GM18861 (cell line): ENCODE results near the gene IGHMBP2.
"Not testable (repeated sequence)": the region's sequence is repeated elsewhere in the genome, so short reads cannot be mapped to it uniquely, and the experiment has no call there.

Source experiments
- ATAC-seq: cut with Tn5 transposase; IDR thresholded peaks from one replicate; pipeline ENCODE4 v1.9.1; 2021; ENCODE audit not compliant: unreplicated experiment

Gene IGHMBP2

DNA sequence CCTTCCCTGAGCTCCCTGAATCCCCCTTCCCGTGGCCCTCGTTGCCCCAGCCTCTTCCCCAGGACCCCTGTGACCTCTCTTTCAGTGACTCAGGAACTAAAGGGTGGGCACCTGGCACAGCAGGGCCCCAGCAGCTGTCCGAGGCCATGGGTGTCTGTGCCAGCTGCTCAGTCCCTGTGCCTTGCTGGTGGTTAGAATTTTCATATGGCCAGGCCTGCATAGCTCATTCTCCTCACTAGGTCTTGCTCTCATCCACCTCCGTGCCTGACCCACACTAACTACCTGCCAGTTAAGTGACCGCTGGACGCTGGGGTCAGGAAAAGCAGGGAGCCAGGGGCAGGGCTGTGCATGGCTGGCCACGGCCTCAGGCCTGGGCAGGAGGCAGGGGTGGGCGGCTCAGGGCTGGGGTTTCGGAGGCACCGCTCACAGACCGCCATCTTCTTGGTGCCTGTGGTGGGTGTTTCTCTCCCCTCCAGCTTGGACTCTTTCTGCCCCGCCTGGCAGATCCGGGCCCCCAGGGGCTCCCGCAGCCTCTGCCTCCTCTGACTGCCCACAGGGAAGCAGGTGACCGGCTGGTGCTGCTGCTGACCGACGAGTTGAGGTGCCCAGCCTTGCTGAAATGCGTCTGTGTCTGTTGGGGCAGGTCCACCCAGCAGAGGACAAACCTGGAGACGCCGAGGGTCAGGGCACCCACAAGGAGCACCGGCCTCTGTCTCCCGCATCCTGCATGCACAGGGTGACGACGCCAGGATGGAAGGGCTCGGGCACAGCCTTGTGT is 56.8 kb downstream of the IGHMBP2 start:
- no peak for ATAC-seq

DNA sequence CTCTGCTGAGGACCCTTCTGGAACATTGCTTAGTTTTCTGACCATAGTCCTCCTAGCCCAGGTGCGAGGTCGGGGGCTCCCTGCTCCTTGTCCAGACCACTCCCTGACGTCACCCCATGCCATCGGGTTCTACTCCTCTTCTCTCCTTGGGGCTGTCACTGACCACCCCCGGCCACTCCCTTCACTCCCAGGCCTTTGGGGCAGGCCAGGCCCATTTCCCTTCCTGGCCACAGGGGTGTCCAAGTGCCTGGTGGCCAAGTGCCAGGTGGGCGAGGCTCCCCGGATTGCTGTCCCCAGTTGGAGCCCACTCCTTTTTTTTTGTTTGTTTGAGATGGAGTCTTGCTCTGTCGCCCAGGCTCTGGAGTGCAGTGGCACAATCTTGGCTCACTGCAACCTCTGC is 57.6 kb downstream of the IGHMBP2 start:
- ATAC-seq: no peak

DNA sequence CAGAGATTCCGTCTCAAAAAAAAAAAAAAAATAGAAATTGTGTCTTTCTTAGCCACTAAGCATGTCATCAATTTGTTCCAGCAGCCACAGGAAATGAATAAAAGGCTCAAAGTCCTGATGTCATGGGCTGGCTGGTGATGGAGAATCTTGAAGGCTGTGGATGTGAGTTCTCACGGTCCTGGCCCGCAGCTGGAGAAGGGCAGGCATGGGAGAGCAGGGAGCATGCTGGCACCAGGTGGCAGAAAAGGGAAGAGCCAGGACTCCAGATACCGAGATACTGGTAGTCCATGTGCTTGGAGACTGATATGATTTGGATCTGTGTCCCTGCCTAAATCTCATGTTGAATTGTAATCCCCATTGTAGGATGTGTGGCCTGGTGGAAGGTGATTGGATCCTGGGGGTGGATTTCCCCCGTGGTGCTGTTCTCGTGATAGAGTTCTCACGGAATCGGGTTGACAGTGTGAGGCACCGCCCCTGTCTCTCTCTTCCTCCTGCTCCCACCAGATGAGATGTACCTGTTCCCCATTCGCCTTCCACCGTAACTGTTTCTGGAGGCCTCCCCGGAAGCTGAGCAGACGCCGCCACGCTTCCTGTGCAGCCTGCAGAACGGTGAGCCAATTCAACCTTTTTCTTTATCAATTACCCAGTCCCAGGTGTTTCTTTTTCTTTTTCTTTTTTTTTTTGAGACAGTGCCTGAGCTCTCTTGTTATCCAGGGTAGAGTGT is 59.0 kb downstream of the IGHMBP2 start:
- no peak for ATAC-seq

DNA sequence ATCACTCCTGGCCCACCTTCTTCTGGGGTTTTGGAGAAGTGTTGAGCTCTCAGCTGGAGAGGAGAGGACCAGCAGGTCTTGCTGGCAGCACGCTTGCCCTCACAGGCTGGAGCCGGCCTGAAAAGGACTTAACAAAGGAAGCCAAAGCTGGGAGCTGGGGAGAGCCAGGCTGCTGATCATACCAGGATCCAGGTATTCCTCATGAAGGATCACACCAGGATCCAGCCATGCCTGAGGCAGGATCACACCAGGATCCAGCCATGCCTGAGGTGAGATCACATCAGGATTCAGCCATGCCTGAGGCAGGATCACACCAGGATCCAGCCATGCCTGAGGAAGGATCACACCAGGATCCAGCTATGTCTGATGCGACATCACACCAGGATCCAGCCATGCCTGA is 60.1 kb downstream of the IGHMBP2 start:
- no peak for ATAC-seq

DNA sequence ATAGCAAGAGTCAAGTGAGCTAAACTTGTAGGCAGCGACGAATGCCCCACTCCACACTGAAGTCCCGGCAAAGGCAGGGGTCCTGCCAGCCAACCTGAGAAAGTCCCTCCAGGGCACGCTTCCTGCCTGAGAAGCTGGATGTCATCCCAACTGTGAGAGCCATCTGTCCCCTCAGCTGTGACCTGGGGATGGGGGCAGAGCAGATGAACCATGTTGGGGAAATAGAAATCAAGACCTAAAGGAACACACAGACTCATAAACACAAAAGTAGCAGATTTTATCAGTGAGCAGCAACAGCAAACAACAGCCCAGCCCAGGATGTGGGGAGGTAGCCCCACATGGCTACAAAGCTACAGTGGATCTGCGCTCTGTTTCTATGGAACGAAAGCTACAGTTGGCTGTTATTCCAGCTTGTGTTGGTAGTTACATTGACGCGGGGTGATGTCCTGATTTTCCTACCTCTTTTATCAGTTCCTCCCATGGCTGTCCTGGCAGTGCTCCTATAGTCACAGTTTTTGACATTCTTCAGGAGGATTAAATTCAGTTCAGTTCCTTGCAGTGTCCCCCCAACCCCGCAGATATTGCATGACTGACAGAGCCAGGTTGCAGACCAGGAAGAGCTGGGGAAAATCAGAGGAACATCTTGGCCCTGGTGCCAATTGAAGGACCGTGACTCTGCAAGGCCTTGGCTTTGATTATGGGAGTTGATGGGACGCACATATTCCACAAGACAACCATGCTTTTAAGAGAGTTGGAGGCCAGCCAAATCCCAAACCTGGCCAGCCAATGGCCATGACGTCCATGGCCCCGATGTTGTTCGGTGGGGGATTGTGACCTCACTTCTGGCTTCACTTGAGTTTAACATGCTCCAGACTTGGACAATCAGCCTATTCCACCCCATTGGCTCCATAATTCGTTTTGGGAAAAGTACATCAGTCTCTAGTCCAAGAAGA is 62.5 kb downstream of the IGHMBP2 start:
- no peak for ATAC-seq

DNA sequence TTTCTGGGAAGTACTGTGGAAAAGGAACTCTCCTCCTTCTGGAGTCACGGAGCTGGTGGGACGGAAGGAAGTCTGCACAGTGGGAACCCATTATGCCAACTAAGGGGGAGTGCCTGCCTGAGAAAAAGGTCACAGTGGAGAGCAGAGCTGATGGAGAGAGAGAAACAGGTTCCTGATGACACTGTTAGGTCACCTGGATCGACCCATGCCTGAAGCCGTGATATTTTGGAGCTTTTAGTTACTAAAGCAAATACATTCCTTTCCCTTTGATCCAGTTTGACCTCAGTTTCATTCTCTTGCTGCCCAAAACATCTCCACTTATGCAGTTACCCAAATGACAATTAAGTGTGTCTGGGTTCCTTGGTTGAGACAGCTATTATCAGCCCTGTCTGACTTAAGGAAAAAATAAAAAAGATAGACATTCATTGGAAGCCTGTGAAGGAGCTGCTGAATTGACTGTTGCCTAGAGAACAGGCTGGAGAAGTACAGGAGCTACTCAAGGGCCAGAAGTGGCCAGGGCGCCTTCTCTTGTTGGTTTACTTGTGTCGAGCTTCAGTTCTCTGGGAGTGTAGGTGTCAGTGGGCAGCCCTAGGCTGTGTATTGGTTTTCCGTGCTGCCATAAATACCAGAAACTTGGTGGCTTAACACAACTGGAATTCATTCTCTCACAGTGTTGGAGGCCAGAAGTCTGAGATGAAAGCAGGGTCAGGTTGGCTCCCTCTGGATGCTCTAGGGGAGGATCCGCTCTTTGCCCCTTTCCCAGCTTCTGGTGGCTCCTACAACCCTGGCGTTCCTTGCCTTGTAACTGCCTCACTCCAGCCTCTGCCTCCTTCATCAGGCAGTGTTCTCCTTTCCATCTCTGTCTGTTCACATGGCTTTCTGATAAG is 63.4 kb downstream of the IGHMBP2 start:
- ATAC-seq: no peak

DNA sequence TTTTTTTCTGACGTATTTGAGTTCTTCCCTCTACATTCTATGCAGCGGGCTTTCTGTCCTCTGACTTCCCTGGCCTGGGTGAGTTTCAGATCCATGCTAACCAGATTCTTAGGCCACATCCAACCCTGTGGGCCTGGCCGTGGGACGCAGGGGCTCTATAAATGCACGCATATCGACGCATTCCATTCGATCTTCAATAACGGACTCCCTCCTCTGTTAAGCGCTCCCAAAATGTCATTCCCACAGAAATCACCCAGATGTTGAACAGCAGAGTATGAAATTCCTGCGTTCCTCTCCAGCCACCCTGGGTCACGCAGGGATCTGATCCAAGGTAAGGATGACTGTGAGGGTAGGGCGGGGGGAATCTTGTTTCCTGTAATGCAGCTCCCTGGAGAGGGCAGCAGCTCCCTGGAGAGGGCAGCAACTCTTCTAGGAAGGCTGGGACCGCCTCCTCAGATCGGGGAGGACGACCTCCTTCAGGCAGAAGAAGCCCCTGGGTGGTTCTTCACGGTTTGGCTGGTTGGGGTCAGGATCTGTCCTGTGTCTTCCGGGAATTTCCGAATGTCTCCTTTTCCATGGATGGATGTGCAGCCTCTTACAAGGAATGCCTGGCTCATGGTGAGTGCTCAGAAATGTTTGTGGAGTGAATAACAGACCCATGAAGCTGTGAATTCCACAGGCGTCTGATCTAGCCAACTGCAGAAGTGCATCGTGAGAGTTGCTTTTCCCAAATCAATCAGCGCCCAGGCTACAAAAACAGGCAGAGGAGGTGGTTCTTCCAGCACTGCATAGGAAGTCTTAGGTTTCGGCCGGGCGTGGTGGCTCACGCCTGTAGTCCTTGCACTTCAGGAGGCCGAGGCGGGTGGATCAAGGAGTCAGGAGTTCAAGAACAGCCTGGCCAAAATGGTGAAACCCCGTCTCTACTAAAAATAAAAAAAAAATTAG is 64.9 kb downstream of the IGHMBP2 start:
- no peak for ATAC-seq

DNA sequence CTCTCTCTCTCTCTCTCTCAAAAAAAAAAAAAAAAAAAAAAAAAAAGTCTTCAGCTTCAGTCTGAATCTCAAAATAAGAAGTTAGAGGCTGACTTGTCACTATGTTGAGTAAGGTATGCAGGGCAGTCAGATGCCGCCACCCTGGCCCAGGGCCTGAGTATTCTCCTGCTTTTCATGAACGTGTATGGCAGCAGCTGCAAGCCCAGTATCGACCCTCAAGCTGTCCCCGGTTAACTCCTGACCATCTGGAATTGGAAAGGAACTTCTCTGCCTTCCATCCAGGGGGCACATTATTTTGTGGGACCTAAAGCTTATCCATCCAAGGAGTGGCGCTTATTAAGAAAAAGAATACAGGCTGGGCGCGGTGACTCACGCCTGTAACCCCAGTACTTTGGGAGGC is 65.7 kb downstream of the IGHMBP2 start:
- no peak for ATAC-seq

DNA sequence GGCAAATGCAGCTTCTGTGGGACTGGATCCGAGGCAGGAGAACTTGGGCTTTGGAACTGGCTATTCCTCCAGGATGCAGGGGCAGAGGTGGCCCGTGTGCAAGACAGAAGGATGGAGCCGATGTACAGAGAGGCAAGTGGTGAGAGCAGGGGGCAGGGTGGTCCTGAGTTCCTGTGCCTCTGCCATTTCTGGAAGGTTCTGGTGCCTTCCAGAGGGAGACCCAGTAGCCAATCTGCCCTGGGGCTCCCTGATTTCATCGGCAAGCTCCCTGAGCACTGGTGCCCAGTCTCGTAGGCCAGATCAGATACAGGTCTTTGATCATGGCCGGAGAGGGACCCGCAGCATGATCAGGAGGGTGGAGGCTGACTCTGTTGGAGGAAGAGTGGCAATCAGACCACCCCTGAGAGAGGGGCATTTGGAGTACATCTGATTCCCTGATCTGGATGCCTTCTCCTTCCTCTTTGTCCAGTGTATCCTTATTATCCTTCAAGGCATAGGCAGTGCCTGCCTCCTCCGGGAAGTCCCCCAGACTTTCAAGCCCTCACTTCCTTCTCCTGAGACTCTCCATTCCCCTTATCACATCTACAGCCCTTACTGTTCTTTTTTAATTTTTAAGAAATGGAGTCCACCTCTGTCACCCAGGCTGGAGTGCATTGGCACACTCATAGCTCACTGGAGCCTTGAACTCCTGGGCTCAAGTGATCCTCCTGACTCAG is 67.4 kb downstream of the IGHMBP2 start:
- no peak for ATAC-seq

DNA sequence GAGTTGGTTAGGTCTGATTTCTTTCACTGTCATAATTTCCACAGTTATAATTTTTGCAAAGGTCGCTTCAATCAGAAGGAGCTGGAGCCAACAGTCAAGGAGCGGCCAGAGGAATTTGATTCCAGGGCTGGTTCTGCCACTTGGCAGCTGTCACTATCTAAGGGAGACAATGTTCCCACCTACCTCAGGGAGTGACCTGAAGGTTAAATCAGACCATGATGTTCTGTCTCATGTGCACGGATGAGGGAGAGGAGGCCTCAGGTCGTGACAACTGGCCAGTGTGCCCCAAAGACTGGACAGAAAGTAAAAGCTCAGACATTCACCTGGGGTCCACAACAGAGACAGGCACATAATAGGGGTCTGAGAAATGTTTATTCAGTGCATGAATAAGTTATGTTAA is 69.5 kb downstream of the IGHMBP2 start:
- ATAC-seq: no peak

DNA sequence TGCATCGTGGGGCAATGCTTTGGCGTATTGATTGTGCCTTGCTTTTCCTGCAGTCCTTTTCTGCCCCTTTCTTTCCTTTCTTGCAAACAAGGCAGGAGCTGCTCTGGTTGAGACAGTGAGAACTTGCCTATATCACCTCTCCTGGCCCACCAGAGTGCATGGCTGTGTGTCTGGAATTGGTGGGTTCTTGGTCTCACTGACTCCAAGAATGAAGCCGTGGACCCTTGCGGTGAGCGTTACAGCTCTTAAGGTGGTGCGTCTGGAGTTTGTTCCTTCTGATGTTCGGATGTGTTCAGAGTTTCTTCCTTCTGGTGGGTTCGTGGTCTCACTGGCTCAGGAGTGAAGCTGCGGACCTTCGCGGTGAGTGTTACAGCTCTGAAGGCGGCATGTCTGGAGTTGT is 70.0 kb downstream of the IGHMBP2 start:
- ATAC-seq: not testable (repeated sequence)

DNA sequence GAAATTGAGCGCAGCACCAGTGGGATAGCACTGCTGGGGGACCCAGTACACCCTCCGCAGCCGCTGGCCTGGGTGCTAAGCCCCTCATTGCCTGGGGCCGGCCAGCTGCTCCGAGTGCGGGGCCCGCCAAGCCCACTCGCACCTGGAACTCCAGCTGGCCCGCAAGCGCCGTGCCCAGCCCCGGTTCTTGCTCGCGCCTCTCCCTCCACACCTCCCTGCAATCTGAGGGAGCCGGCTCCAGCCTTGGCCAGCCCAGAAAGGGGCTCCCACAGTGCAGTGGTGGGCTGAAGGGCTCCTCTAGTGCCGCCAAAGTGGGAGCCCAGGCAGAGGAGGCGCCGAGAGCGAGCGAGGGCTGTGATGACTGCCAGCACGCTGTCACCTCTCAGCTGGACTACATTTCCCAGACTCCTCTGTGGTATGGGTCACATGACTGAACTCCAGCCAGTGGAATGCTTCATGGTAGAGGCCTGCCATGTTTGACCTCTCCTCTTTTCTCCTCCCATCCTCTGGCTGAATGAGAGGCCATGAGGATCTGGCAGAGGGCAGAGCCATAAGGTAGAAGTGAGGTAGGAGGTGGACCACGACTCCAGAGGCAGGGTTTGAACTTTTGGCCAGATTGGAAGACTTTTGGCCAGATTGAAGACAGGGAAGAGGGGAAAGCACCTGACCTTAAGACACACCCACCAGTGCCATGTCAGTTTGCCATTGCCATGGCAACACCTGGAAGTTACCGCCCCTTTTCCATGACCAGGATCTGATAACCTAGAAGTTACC is 70.9 kb downstream of the IGHMBP2 start:
- no peak for ATAC-seq

DNA sequence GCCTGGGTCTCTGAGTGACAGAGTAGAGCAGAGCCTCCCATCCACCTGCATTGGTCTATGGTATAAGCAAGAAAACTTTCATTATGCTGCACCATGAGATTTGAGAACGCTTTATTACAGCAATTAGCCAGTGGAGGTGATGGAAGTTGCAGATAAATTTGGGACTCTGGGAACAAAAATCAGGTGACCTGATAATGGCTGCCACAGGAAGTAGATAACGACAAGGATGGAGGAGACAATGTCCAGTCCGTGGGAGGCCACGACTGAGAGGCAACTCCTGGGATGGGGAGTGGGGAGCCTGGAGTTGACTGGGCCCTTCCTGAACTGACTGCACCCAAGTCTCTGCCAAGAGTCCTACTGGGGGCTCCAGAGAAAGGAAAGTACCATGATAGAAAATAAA is 72.4 kb downstream of the IGHMBP2 start:
- ATAC-seq: no peak

DNA sequence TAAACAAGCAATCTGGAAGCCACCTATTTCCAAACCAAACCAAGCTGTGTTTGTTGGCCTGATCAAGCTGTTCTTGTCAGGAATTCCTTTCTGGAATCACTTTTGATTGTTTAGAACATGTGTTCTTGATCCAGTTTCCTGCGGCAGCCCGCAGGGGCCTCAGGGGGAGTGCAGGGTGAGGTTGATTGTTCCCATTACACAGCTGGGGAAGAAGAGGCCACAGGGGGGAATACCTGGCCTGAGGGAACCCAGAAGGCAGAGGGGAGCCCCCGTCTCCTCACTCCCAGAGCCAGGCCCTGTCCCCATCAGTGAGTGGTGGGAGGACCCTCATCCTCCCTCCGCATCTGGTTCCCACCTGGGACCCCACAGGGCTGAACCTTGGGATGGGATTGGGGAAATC is 72.9 kb downstream of the IGHMBP2 start:
- no peak for ATAC-seq

DNA sequence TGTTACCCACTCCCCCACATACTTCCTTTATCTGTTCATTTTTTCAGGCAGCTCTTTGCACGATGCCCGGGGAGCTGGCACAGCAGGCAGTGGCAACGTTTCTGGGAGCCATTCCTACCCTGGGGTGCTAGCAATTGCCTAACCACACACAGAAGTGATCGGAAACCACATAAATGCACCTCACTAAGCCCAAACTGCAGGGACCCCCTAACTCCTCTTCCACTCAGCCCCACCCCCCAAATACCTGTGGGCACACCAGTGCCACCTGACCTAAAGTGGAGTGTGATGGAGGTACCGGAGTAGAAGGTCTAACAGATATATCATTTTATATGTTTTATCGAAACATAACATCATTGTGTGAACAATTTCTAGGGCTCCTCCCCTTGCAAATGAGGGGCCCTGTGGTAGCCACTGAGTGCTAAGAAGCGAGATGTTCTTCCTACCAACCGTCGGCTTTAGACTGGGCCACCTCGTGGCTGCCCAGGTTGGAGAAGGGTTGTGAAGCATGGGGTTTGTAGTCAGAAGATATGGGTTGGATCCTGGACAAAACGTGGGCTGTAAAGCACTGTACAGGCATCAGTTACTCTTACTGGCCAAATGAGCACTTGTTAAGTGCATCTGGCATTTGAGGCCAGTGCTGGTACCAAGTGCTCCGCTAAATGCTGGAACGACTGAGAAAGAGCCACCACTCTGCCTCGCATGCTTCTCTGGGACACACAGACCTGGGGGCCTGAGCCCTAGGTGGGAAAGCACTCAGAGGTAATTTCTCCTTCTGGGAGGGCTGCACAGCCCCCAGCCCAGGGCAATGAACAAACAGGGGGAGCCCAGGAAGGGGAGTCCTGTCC is 74.3 kb downstream of the IGHMBP2 start:
- ATAC-seq: no peak

DNA sequence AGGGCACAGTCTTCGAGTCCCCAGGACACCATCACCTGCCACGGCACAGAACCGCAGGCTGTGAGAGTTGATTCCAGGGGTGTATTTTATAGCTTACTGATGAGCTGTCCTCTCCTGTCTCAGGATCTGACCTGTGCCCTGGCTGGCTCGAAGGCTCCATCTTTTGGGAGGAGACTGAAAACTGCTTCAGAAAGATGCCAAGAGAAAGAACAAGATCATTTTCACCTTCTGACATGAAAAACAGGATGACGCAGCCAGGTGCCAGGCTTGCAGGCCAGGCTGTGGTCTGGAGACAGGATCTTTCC is 74.9 kb downstream of the IGHMBP2 start:
- no peak for ATAC-seq

DNA sequence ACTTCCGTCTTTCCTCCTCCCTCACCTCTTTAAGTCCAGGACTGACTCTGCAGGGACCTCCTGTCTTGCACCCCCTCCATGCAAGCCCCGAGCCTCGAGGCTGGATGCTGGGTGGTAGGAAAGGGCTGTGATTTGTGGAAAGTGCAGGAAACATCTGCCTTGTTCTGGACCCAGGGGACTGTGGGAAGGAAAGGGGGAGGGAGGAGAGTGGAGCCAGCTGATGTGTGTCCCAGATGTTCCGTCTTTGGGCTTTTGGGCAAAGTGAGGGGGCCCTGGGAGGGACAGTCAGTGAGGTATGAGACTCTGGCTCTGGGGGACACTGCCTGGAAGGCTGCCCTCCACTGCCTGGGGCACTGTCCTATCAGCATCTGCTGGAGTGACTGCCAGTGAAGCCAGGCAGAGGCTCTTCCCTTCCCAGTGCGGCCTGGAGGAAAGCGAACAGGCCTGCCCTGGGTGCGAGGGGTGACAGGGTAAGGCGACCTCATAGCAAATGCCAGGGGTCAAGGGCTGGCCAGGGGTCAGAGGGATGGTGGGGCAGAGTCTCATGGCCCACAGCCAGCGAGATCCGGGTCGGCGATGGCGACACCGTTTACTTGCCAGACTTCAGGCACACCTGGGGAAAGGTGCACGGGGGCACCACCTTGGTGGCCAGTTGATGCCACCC is 75.4 kb downstream of the IGHMBP2 start:
- ATAC-seq: no peak
